Measurements from ENCODE around the gene SPEG. TPM values are rescaled to one million over a fixed set of nuclear protein-coding genes. Genes with fewer than 3 reads are reported as not detected.

The SPEG gene
- total RNA-seq, 1 experiment from 2014 or later: 55.3 TPM

- TF ChIP-seq, protein P1, sequence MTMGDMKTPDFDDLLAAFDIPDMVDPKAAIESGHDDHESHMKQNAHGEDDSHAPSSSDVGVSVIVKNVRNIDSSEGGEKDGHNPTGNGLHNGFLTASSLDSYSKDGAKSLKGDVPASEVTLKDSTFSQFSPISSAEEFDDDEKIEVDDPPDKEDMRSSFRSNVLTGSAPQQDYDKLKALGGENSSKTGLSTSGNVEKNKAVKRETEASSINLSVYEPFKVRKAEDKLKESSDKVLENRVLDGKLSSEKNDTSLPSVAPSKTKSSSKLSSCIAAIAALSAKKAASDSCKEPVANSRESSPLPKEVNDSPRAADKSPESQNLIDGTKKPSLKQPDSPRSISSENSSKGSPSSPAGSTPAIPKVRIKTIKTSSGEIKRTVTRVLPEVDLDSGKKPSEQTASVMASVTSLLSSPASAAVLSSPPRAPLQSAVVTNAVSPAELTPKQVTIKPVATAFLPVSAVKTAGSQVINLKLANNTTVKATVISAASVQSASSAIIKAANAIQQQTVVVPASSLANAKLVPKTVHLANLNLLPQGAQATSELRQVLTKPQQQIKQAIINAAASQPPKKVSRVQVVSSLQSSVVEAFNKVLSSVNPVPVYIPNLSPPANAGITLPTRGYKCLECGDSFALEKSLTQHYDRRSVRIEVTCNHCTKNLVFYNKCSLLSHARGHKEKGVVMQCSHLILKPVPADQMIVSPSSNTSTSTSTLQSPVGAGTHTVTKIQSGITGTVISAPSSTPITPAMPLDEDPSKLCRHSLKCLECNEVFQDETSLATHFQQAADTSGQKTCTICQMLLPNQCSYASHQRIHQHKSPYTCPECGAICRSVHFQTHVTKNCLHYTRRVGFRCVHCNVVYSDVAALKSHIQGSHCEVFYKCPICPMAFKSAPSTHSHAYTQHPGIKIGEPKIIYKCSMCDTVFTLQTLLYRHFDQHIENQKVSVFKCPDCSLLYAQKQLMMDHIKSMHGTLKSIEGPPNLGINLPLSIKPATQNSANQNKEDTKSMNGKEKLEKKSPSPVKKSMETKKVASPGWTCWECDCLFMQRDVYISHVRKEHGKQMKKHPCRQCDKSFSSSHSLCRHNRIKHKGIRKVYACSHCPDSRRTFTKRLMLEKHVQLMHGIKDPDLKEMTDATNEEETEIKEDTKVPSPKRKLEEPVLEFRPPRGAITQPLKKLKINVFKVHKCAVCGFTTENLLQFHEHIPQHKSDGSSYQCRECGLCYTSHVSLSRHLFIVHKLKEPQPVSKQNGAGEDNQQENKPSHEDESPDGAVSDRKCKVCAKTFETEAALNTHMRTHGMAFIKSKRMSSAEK (CRISPR knock-in tag; IDR thresholded peaks at IDR 0.05; ENCODE audit: borderline replicate concordance): no peak
- TF ChIP-seq CBFB (CRISPR knock-in tag; IDR thresholded peaks at IDR 0.05; ENCODE audit: low read depth) (no peak), SOX15 (CRISPR knock-in tag; IDR thresholded peaks at IDR 0.05) (no peak), ZNF416 (CRISPR knock-in tag; IDR thresholded peaks at IDR 0.05) (no peak), ZBTB21 (CRISPR knock-in tag; IDR thresholded peaks at IDR 0.05; ENCODE audit: borderline replicate concordance) (no peak)
- TF ChIP-seq, protein P2, sequence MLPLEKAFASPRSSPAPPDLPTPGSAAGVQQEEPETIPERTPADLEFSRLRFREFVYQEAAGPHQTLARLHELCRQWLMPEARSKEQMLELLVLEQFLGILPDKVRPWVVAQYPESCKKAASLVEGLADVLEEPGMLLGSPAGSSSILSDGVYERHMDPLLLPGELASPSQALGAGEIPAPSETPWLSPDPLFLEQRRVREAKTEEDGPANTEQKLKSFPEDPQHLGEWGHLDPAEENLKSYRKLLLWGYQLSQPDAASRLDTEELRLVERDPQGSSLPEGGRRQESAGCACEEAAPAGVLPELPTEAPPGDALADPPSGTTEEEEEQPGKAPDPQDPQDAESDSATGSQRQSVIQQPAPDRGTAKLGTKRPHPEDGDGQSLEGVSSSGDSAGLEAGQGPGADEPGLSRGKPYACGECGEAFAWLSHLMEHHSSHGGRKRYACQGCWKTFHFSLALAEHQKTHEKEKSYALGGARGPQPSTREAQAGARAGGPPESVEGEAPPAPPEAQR (CRISPR knock-in tag; IDR thresholded peaks at IDR 0.05): no peak
- TF ChIP-seq, protein P3, sequence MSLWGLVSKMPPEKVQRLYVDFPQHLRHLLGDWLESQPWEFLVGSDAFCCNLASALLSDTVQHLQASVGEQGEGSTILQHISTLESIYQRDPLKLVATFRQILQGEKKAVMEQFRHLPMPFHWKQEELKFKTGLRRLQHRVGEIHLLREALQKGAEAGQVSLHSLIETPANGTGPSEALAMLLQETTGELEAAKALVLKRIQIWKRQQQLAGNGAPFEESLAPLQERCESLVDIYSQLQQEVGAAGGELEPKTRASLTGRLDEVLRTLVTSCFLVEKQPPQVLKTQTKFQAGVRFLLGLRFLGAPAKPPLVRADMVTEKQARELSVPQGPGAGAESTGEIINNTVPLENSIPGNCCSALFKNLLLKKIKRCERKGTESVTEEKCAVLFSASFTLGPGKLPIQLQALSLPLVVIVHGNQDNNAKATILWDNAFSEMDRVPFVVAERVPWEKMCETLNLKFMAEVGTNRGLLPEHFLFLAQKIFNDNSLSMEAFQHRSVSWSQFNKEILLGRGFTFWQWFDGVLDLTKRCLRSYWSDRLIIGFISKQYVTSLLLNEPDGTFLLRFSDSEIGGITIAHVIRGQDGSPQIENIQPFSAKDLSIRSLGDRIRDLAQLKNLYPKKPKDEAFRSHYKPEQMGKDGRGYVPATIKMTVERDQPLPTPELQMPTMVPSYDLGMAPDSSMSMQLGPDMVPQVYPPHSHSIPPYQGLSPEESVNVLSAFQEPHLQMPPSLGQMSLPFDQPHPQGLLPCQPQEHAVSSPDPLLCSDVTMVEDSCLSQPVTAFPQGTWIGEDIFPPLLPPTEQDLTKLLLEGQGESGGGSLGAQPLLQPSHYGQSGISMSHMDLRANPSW (CRISPR knock-in tag; conservative IDR thresholded peaks at IDR 0.05; ENCODE audit: low read depth): no peak
Measured at GRCh38 chr2:219409619-219410018, 25.0 kb upstream of the SPEG start (continued).

DNA sequence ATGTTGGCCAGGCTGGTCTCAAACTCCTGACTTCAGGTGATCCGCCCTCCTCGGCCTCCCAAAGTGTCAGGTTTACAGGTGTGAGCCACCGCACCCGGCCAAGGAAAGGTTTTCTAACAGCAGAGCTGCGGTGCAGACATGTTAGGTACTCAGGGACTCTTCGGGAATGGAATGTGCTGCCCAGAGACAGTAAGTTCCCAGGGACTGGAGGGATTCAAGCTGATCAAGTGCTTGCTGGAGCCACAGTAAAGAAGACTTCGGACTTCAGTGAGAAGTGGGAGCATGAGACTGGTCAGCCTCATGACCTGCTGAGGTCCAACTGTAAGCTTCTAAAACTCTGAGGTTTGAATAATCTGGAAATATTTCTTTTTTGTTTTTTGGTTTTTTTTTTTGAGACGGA is 24.3 kb upstream of the SPEG start:
- H3K4me3 Mint-ChIP-seq: no peak overlapping the region
- peaks cover 4% of the 10 kb centered on the region for H3K4me1 Mint-ChIP-seq
- ATAC-seq (no peak), DNase-seq (ENCODE audit: low spot score) (no peak)
- CTCF ChIA-PET: interaction anchor here (0.6 to 3.8 kb wide), 6 partner anchors 24 to 132 kb away, joined by 3 to 14 read pairs (median 5); partner anchors contain the start of gene SPEG
- POLR2A ChIA-PET: interaction anchor here (0.6 kb wide), 1 partner anchor 13 kb away, joined by 3 read pairs; no protein-coding TSS in a partner anchor
- peaks cover 6% of the 10 kb centered on the region; the same call in 1 of the 2 replicates for H3K9me3 Mint-ChIP-seq
- peaks cover 5% of the 10 kb centered on the region for H3K27me3 Mint-ChIP-seq (ENCODE audit: low read depth)
- 0 out of 2 replicates have a peak, but pooled peaks cover 2% of the 10 kb centered on the region for H3K36me3 Mint-ChIP-seq
- no peak overlapping the region for H3K27ac Mint-ChIP-seq
- TF ChIP-seq CREB1 (CRISPR knock-in tag; IDR thresholded peaks at IDR 0.05) (no peak), GRHL2 (CRISPR knock-in tag; IDR thresholded peaks at IDR 0.05; ENCODE audit: insufficient replicate concordance, severe bottlenecking) (no peak), PRRX2 (CRISPR knock-in tag; IDR thresholded peaks at IDR 0.05) (no peak), ZNF219 (CRISPR knock-in tag; IDR thresholded peaks at IDR 0.05; ENCODE audit: borderline replicate concordance) (no peak), IRF2 (CRISPR knock-in tag; IDR thresholded peaks at IDR 0.05; ENCODE audit: borderline replicate concordance, low read depth) (no peak), SMAD3 (CRISPR knock-in tag; IDR thresholded peaks at IDR 0.05; ENCODE audit: borderline replicate concordance) (no peak), TCF7 (CRISPR knock-in tag; IDR thresholded peaks at IDR 0.05; ENCODE audit: low read depth) (no peak), NR2C2 (CRISPR knock-in tag; IDR thresholded peaks at IDR 0.05) (no peak)
- TF ChIP-seq, protein P4, sequence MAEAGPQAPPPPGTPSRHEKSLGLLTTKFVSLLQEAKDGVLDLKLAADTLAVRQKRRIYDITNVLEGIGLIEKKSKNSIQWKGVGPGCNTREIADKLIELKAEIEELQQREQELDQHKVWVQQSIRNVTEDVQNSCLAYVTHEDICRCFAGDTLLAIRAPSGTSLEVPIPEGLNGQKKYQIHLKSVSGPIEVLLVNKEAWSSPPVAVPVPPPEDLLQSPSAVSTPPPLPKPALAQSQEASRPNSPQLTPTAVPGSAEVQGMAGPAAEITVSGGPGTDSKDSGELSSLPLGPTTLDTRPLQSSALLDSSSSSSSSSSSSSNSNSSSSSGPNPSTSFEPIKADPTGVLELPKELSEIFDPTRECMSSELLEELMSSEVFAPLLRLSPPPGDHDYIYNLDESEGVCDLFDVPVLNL (CRISPR knock-in tag; IDR thresholded peaks at IDR 0.05; ENCODE audit: borderline replicate concordance, low read depth): no peak
- TF ChIP-seq, protein P5, sequence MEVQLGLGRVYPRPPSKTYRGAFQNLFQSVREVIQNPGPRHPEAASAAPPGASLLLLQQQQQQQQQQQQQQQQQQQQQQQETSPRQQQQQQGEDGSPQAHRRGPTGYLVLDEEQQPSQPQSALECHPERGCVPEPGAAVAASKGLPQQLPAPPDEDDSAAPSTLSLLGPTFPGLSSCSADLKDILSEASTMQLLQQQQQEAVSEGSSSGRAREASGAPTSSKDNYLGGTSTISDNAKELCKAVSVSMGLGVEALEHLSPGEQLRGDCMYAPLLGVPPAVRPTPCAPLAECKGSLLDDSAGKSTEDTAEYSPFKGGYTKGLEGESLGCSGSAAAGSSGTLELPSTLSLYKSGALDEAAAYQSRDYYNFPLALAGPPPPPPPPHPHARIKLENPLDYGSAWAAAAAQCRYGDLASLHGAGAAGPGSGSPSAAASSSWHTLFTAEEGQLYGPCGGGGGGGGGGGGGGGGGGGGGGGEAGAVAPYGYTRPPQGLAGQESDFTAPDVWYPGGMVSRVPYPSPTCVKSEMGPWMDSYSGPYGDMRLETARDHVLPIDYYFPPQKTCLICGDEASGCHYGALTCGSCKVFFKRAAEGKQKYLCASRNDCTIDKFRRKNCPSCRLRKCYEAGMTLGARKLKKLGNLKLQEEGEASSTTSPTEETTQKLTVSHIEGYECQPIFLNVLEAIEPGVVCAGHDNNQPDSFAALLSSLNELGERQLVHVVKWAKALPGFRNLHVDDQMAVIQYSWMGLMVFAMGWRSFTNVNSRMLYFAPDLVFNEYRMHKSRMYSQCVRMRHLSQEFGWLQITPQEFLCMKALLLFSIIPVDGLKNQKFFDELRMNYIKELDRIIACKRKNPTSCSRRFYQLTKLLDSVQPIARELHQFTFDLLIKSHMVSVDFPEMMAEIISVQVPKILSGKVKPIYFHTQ (CRISPR knock-in tag; IDR thresholded peaks at IDR 0.05): no peak
- TF ChIP-seq, protein P6, sequence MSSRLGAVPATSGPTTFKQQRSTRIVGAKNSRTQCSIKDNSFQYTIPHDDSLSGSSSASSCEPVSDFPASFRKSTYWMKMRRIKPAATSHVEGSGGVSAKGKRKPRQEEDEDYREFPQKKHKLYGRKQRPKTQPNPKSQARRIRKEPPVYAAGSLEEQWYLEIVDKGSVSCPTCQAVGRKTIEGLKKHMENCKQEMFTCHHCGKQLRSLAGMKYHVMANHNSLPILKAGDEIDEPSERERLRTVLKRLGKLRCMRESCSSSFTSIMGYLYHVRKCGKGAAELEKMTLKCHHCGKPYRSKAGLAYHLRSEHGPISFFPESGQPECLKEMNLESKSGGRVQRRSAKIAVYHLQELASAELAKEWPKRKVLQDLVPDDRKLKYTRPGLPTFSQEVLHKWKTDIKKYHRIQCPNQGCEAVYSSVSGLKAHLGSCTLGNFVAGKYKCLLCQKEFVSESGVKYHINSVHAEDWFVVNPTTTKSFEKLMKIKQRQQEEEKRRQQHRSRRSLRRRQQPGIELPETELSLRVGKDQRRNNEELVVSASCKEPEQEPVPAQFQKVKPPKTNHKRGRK (CRISPR knock-in tag; IDR thresholded peaks at IDR 0.05; ENCODE audit: borderline replicate concordance): no peak
- TF ChIP-seq, protein P3 (CRISPR knock-in tag; conservative IDR thresholded peaks at IDR 0.05; ENCODE audit: low read depth): no peak
